ENCODE results near the gene SLC38A9. TPM values are rescaled to one million over a fixed set of nuclear protein-coding genes. Genes with fewer than 3 reads are reported as not detected.

The SLC38A9 gene
- total RNA-seq, 1 experiment from 2014 or later: 20.1 TPM

- peaks cover 6% of the 10 kb centered on the region for H3K36me3 Mint-ChIP-seq (ENCODE audit: insufficient read depth, unreplicated experiment)
- no peak for TF ChIP-seq CTCF (IDR thresholded peaks at IDR 0.05; ENCODE audit: unreplicated experiment)
- H3K9me3 Mint-ChIP-seq (ENCODE audit: unreplicated experiment): no peaks in the 10 kb centered on the region
- no peaks in the 10 kb centered on the region for H3K27me3 Mint-ChIP-seq (ENCODE audit: insufficient read depth, unreplicated experiment)
- no peaks in the 10 kb centered on the region for H3K4me1 Mint-ChIP-seq (ENCODE audit: insufficient read depth, unreplicated experiment)
- H3K4me3 Mint-ChIP-seq (ENCODE audit: unreplicated experiment): no peak overlapping the region
- BruUV-seq (replicated peaks): no TSS peak
- ChIA-PET POLR2A (interaction anchor here (0.6 to 1.2 kb wide), 2 partner anchors 23 to 395 kb away, joined by 3 read pairs; no protein-coding TSS in a partner anchor), CTCF (no interaction called here)
- H3K27ac Mint-ChIP-seq (ENCODE audit: low read depth, unreplicated experiment): no peak overlapping the region
- DNase-seq (ENCODE audit: unreplicated experiment): no peak
- intact Hi-C loops (cut with micrococcal nuclease): no loop called here
These were observed 85.3 kb downstream of the SLC38A9 start for GRCh38 chr5:55626790-55627189.

DNA sequence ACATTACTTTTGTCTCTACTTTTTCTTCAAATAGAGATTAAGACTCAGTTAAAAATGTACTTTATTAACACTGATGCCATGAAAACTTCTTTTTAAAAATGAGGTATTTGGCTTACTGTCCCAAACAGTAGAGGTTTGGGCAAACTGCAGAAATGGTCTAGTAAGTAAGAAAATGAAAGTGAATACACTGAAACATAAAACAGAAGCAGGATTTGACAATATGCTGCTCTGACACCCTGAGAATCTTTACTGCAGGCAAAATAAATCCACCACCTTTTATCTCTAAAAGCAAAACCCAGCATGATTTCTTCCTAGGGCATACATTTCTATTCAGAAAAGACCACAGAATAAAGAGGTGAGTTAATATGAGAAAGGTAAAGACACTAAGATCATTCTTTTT is 86.2 kb downstream of the SLC38A9 start:
- no TSS peak for BruUV-seq (replicated peaks)
- H3K27ac Mint-ChIP-seq (ENCODE audit: low read depth, unreplicated experiment): no peak overlapping the region
- intact Hi-C loops (cut with micrococcal nuclease): no loop called here
- ChIA-PET POLR2A (interaction anchor here (0.6 kb wide), 1 partner anchor 394 kb away, joined by 3 read pairs; no protein-coding TSS in a partner anchor), CTCF (interaction anchor here (0.6 kb wide), 1 partner anchor 102 kb away, joined by 4 read pairs; no protein-coding TSS in a partner anchor)
- peaks cover 6% of the 10 kb centered on the region for H3K36me3 Mint-ChIP-seq (ENCODE audit: insufficient read depth, unreplicated experiment)
- TF ChIP-seq CTCF (IDR thresholded peaks at IDR 0.05; ENCODE audit: unreplicated experiment): no peak
- no peak for DNase-seq (ENCODE audit: unreplicated experiment)
- no peak overlapping the region for H3K4me3 Mint-ChIP-seq (ENCODE audit: unreplicated experiment)
- no peaks in the 10 kb centered on the region for H3K27me3 Mint-ChIP-seq (ENCODE audit: insufficient read depth, unreplicated experiment)
- no peaks in the 10 kb centered on the region for H3K4me1 Mint-ChIP-seq (ENCODE audit: insufficient read depth, unreplicated experiment)
- no peaks in the 10 kb centered on the region for H3K9me3 Mint-ChIP-seq (ENCODE audit: unreplicated experiment)

- peaks cover 6% of the 10 kb centered on the region for H3K36me3 Mint-ChIP-seq (ENCODE audit: insufficient read depth, unreplicated experiment)
- TF ChIP-seq CTCF (IDR thresholded peaks at IDR 0.05; ENCODE audit: unreplicated experiment): no peak
- DNase-seq (ENCODE audit: unreplicated experiment): no peak
- no peak overlapping the region for H3K27ac Mint-ChIP-seq (ENCODE audit: low read depth, unreplicated experiment)
- ChIA-PET POLR2A (no interaction called here), CTCF (no interaction called here)
- H3K9me3 Mint-ChIP-seq (ENCODE audit: unreplicated experiment): no peaks in the 10 kb centered on the region
- no peaks in the 10 kb centered on the region for H3K4me1 Mint-ChIP-seq (ENCODE audit: insufficient read depth, unreplicated experiment)
- no peak overlapping the region for H3K4me3 Mint-ChIP-seq (ENCODE audit: unreplicated experiment)
- no TSS peak for BruUV-seq (replicated peaks)
- intact Hi-C loops (cut with micrococcal nuclease): no loop called here
- H3K27me3 Mint-ChIP-seq (ENCODE audit: insufficient read depth, unreplicated experiment): no peaks in the 10 kb centered on the region
These were observed 86.6 kb downstream of the SLC38A9 start for GRCh38 chr5:55625589-55625909.

DNA sequence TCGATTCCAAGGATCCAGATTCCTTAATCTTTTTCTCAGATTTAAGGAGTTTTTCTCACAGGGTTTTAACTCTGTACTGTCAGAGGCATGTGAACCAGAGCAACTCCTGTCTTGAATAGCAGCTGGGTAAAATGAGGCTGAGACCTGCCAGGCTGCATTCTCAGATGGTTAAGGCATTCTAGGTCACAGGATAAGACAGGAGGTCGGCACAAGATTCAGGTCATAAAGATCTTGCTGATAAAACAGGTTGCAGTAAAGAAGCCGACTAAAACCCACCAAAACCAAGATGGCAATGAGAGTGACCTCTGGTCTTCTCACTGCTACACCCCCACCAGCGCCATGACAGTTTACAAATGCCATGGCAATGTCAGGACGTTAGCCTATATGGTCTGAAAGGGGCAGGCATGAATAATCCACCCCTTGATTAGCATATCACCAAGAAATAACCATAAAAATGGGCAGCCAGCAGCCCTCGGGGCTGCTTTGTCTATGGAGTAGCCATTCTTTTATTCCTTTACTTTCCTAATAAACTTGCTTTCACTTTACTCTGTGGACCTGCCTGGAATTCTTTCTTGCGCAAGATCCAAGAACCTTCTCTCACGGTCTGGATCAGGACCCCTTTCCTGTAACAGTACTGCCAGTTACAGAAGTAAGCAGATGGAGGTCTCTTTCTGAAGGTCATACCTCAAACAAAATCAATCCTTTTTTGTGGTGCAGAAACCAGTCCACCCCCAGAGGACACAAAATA is 87.1 kb downstream of the SLC38A9 start:
- no peaks in the 10 kb centered on the region for H3K27me3 Mint-ChIP-seq (ENCODE audit: insufficient read depth, unreplicated experiment)
- no TSS peak for BruUV-seq (replicated peaks)
- H3K4me3 Mint-ChIP-seq (ENCODE audit: unreplicated experiment): no peak overlapping the region
- POLR2A ChIA-PET: interaction anchor here (0.8 kb wide), 1 partner anchor 21 kb away, joined by 3 read pairs; no protein-coding TSS in a partner anchor
- TF ChIP-seq CTCF (IDR thresholded peaks at IDR 0.05; ENCODE audit: unreplicated experiment): no peak
- intact Hi-C loops (cut with micrococcal nuclease): no loop called here
- DNase-seq (ENCODE audit: unreplicated experiment): no peak
- CTCF ChIA-PET: interaction anchor here (0.6 kb wide), 1 partner anchor 223 kb away, joined by 5 read pairs; no protein-coding TSS in a partner anchor
- H3K9me3 Mint-ChIP-seq (ENCODE audit: unreplicated experiment): no peaks in the 10 kb centered on the region
- no peak overlapping the region for H3K27ac Mint-ChIP-seq (ENCODE audit: low read depth, unreplicated experiment)
- no peaks in the 10 kb centered on the region for H3K4me1 Mint-ChIP-seq (ENCODE audit: insufficient read depth, unreplicated experiment)
- H3K36me3 Mint-ChIP-seq (ENCODE audit: insufficient read depth, unreplicated experiment): peaks cover 6% of the 10 kb centered on the region
